ENCODE measurements around the gene WASHC4.

WASHC4 gene

DNA sequence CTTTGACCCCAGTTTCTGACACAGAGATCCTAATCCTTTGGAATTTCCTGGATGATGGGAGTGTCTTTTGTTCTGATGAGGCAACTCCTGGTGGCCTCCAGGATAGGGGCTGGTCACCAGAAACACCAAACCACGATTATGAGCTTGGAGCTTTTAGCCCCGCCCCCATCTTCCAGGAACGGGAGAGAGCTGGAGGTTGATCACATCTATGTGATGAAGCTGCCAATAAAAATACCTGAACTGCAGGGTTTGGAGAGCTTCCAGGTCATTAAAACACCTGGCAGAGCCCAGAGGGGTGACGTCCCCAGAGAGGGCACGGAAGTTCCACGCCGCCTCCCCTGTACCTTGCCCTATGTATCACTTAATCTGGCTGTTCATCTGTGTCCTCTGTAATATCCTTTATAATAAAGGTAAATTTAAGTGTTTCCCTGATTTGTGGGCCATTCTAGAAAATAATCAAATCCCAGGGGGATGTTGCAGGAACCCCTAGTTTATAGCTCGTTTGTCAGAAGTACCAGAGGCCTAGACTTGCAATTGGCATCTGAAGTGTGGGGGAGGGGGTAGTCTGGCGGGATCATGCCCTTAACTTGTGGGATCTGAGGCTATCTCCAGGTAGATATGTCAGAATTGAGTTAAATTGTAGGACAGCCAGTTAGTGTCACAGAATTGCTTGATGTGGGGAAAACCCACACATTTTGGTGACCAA is 107.3 kb downstream of the WASHC4 start:
- FAIRE-seq: no peak

- FAIRE-seq: no peak
These were observed 110.9 kb downstream of the WASHC4 start for GRCh38 chr12:105218434-105218833.
